ENCODE data around the gene PDCD2L.

GRCh38 chr19:34418300-34418699 is 14.1 kb downstream of the PDCD2L start:
- TF ChIP-seq CTCF (tag by site-specific recombination; IDR thresholded peaks at IDR 0.05) = no peak
- TF ChIP-seq ZNF239 (tag by site-specific recombination; IDR thresholded peaks at IDR 0.05) = no peak
- TF ChIP-seq ATF2 (tag by site-specific recombination; IDR thresholded peaks at IDR 0.05; ENCODE audit: low read depth) = no peak
- no peak for TF ChIP-seq ZNF19 (tag by site-specific recombination; IDR thresholded peaks at IDR 0.05; ENCODE audit: low read depth)
